Prostate gland (tissue), 2 donors: ENCODE results near the gene TIAM2. TPM values are rescaled to one million over a fixed set of nuclear protein-coding genes. Genes with fewer than 3 reads are reported as not detected.

Experiments
- DNase-seq: peaks from one replicate; pipeline ENCODE4 v3.0.0-alpha.2; 2019; ENCODE audit warnings: low spot score
- H3K27ac ChIP-seq, 2 donors: fragments of 200-600 bp; sonication (generic); 2 replicates each; pipeline ENCODE4 v1.5.1; 2017 to 2019
- H3K27me3 ChIP-seq: fragments of 200-600 bp; sonication (generic); replicated peaks from 2 replicates; pipeline ENCODE4 v1.5.1; 2019; ENCODE audit not compliant: insufficient read depth
- H3K36me3 ChIP-seq, 2 donors: fragments of 200-600 bp; sonication (generic); 1 replicate in 1 of 2; 2 replicates in 1 of 2; pipeline versions ENCODE4 v1.5.1 to v1.8.1; 2017 to 2019
- H3K4me1 ChIP-seq: fragments of 200-600 bp; sonication (generic); replicated peaks from 2 replicates; pipeline ENCODE4 v1.5.1; 2019
- H3K4me3 ChIP-seq, 2 donors: fragments of 200-600 bp; sonication (generic); 2 replicates each; pipeline ENCODE4 v1.5.1; 2017 to 2019
- H3K9me3 ChIP-seq: fragments of 200-600 bp; sonication (generic); 2 replicates; pipeline ENCODE4 v1.5.1; 2017
- CTCF ChIP-seq, 4 experiments: fragments of 200-600 bp in 2 of 4; fragments of 450-650 bp in 2 of 4; sonication (generic) in 2 of 4; IDR thresholded peaks; 1 replicate in 3 of 4; 2 replicates in 1 of 4; pipeline ENCODE4 v1.5.1; 2016 to 2019; ENCODE audit warnings: antibody characterized with exemption in 4 of 4, mild to moderate bottlenecking in 2 of 4, moderate library complexity in 2 of 4
- POLR2A ChIP-seq: fragments of 450-650 bp; IDR thresholded peaks from one replicate; pipeline ENCODE4 v1.6.1; 2016; ENCODE audit warnings: antibody characterized with exemption, mild to moderate bottlenecking
- POLR2AphosphoS5 ChIP-seq: sonication (generic); formaldehyde crosslinking; IDR thresholded peaks from one replicate; pipeline ENCODE4 v1.6.1; 2017; ENCODE audit warnings: antibody characterized with exemption
- WGBS: methylation state at CpG from one replicate; pipeline ENCODE4 v1.1.5; 2018; 5-methylcytosine and 5-hydroxymethylcytosine counted together
- intact Hi-C: fragments of 100-400 bp; cut with DNase I; formaldehyde crosslinking; loops from one replicate; pipeline ENCODE4 v1.14.2; 2022
- total RNA-seq, 2 donors: library from RNA; depleted of rRNA; stranded (reverse); fragments of >200 nt; gene quantifications; one replicate each; pipeline ENCODE4 v1.1.0, GENCODE V29; 2016

TIAM2 gene
- total RNA-seq, 2 donors from 2014 or later = 13.1 to 21.6 TPM

- DNase-seq = no peak
- no peak overlapping the region for H3K27ac ChIP-seq
- WGBS = 30% methylated on average over 11 of the region's 11 CpGs
- TF ChIP-seq POLR2A = no peak
- TF ChIP-seq CTCF (IDR thresholded peaks at IDR 0.05) = no peak
- no peak for TF ChIP-seq POLR2AphosphoS5
- no peaks in the 10 kb centered on the region for H3K36me3 ChIP-seq
- H3K4me3 ChIP-seq = no peak overlapping the region
- no peaks in the 10 kb centered on the region for H3K9me3 ChIP-seq
- no peaks in the 10 kb centered on the region for H3K27me3 ChIP-seq
- no peaks in the 10 kb centered on the region for H3K4me1 ChIP-seq
- intact Hi-C loops = no loop called here
Observed at GRCh38 chr6:155121699-155122098, 126.6 kb downstream of the TIAM2 start.

GRCh38 chr6:155122199-155122950 is 127.3 kb downstream of the TIAM2 start:
- no peaks in the 10 kb centered on the region for H3K9me3 ChIP-seq
- H3K4me3 ChIP-seq = no peak overlapping the region
- no peak overlapping the region for H3K27ac ChIP-seq
- intact Hi-C loops = no loop called here
- TF ChIP-seq CTCF (IDR thresholded peaks at IDR 0.05) (no peak), POLR2AphosphoS5 (no peak)
- DNase-seq = no peak
- H3K27me3 ChIP-seq = no peaks in the 10 kb centered on the region
- no peaks in the 10 kb centered on the region for H3K36me3 ChIP-seq
- 88% methylated on average over 6 of the region's 6 CpGs for WGBS
- no peaks in the 10 kb centered on the region for H3K4me1 ChIP-seq

GRCh38 chr6:155123520-155123919 is 128.4 kb downstream of the TIAM2 start:
- DNase-seq = no peak
- H3K36me3 ChIP-seq = no peaks in the 10 kb centered on the region
- WGBS = 96% methylated on average over 11 of the region's 11 CpGs
- no peaks in the 10 kb centered on the region for H3K9me3 ChIP-seq
- no peak overlapping the region for H3K27ac ChIP-seq
- no peak overlapping the region for H3K4me3 ChIP-seq
- TF ChIP-seq CTCF (IDR thresholded peaks at IDR 0.05) (no peak), POLR2AphosphoS5 (no peak), POLR2A (no peak)
- H3K27me3 ChIP-seq = no peaks in the 10 kb centered on the region
- intact Hi-C loops = no loop called here
- no peaks in the 10 kb centered on the region for H3K4me1 ChIP-seq

- intact Hi-C loops = no loop called here
- no peak overlapping the region for H3K4me3 ChIP-seq
- H3K27me3 ChIP-seq = no peaks in the 10 kb centered on the region
- TF ChIP-seq POLR2AphosphoS5 (no peak), CTCF (IDR thresholded peaks at IDR 0.05) (no peak), POLR2A (no peak)
- DNase-seq = no peak
- no peaks in the 10 kb centered on the region for H3K36me3 ChIP-seq
- no peaks in the 10 kb centered on the region for H3K4me1 ChIP-seq
- no peaks in the 10 kb centered on the region for H3K9me3 ChIP-seq
- 82% methylated on average over 2 of the region's 2 CpGs for WGBS
- no peak overlapping the region for H3K27ac ChIP-seq
Observed at GRCh38 chr6:155125906-155126305, 130.8 kb downstream of the TIAM2 start.

GRCh38 chr6:155126727-155127439 is 131.8 kb downstream of the TIAM2 start:
- Histone ChIP-seq H3K4me1 (no peaks in the 10 kb centered on the region), H3K36me3 (no peaks in the 10 kb centered on the region), H3K9me3 (no peaks in the 10 kb centered on the region), H3K4me3 (no peak overlapping the region), H3K27ac (no peak overlapping the region), H3K27me3 (no peaks in the 10 kb centered on the region)
- 76% methylated on average over 10 of the region's 10 CpGs for WGBS
- no peak for DNase-seq
- intact Hi-C loops = no loop called here
- no peak for TF ChIP-seq CTCF (IDR thresholded peaks at IDR 0.05)
- TF ChIP-seq POLR2AphosphoS5 = no peak
- no peak for TF ChIP-seq POLR2A
